GM18499 (cell line): ENCODE results near the gene CTTNBP2.

Experiments
- ATAC-seq: cut with Tn5 transposase; IDR thresholded peaks from one replicate; pipeline ENCODE4 v1.9.1; 2021; ENCODE audit warnings: moderate number of reproducible peaks; ENCODE audit not compliant: insufficient read depth, unreplicated experiment

The CTTNBP2 gene

GRCh38 chr7:117873310-117874190 lies at the start of gene CTTNBP2:
TSS of gene CTTNBP2 (minus strand) at chr7:117873441. CDS start at chr7:117873415, 26 bp downstream.
- ATAC-seq, result no peak

GRCh38 chr7:117916309-117916708 lies 43.1 kb upstream of the CTTNBP2 start:
- no peak for ATAC-seq

GRCh38 chr7:117912421-117912820 lies 39.2 kb upstream of the CTTNBP2 start:
- no peak for ATAC-seq

GRCh38 chr7:117908031-117908795 lies 35.0 kb upstream of the CTTNBP2 start:
- no peak for ATAC-seq

GRCh38 chr7:117907049-117907640 lies 33.9 kb upstream of the CTTNBP2 start:
- no peak for ATAC-seq

- ATAC-seq, result no peak
These were observed 29.2 kb upstream of the CTTNBP2 start for GRCh38 chr7:117902314-117902889.

GRCh38 chr7:117901089-117901797 lies 28.0 kb upstream of the CTTNBP2 start:
- no peak for ATAC-seq

GRCh38 chr7:117896339-117896738 lies 23.1 kb upstream of the CTTNBP2 start:
- no peak for ATAC-seq

GRCh38 chr7:117895276-117895675 lies 22.0 kb upstream of the CTTNBP2 start:
- no peak for ATAC-seq

GRCh38 chr7:117894037-117894436 lies 20.8 kb upstream of the CTTNBP2 start:
- no peak for ATAC-seq

GRCh38 chr7:117892821-117893220 lies 19.6 kb upstream of the CTTNBP2 start:
- ATAC-seq, result no peak

- ATAC-seq, result no peak
These were observed 16.4 kb upstream of the CTTNBP2 start for GRCh38 chr7:117889611-117890010.

GRCh38 chr7:117888627-117889026 lies 15.4 kb upstream of the CTTNBP2 start:
- ATAC-seq, result no peak

GRCh38 chr7:117882594-117882993 lies 9.4 kb upstream of the CTTNBP2 start:
- ATAC-seq, result no peak

- ATAC-seq, result no peak
These were observed 3.5 kb upstream of the CTTNBP2 start for GRCh38 chr7:117876761-117877160.

GRCh38 chr7:117875566-117875965 lies 2.3 kb upstream of the CTTNBP2 start:
- ATAC-seq, result no peak

- ATAC-seq, result no peak
These were observed 1.0 kb upstream of the CTTNBP2 start for GRCh38 chr7:117874191-117874700.

- no peak for ATAC-seq
These were observed 506 bp downstream of the CTTNBP2 start for GRCh38 chr7:117872561-117873309.
